Measurements from ENCODE around the gene AHI1. TPM values are rescaled to one million over a fixed set of nuclear protein-coding genes. Genes with fewer than 3 reads are reported as not detected.

AHI1 gene
- total and polyA plus RNA-seq, 4 donors, result 5.2 to 51.7 (median 23.8) TPM

DNA sequence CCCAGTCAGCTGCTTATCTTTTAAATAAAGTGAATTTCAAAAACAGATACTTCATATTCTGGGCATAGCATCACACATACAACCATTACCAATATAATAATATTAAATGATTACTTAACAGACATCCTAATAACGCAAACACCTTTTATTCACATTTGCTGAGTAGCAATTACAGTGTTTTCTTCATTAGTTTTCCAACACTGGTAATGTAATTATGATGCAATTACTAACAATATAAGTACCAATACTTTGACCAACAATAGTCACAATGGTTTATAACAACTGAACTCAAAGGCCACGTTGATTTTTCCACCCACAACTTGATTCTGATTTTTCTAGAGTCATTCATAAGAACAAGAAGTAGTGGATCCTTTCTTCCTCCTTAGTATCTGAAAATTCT lies 212.4 kb downstream of the AHI1 start:
- H3K4me1 ChIP-seq (ENCODE audit: control insufficient read depth in 5 of 5, insufficient read depth in 5 of 5, low read length in 5 of 5), result no peaks in the 10 kb centered on the region
- H3K9me3 ChIP-seq (ENCODE audit: control insufficient read depth in 4 of 4, insufficient read depth in 3 of 4, low read length in 3 of 4), result no peaks in the 10 kb centered on the region
- H3K9ac ChIP-seq (ENCODE audit: insufficient read depth in 1 of 2, low read length in 2 of 2), result no peak overlapping the region
- 66 to 80% methylated on average over 2 of the region's 2 CpGs for WGBS, 2 donors
- no peak for DNase-seq
- H3K4me3 ChIP-seq, result no peak overlapping the region
- no peak overlapping the region for H3K27ac ChIP-seq (ENCODE audit: low read depth in 1 of 2, low read length in 1 of 2)
- TF ChIP-seq, protein P1, sequence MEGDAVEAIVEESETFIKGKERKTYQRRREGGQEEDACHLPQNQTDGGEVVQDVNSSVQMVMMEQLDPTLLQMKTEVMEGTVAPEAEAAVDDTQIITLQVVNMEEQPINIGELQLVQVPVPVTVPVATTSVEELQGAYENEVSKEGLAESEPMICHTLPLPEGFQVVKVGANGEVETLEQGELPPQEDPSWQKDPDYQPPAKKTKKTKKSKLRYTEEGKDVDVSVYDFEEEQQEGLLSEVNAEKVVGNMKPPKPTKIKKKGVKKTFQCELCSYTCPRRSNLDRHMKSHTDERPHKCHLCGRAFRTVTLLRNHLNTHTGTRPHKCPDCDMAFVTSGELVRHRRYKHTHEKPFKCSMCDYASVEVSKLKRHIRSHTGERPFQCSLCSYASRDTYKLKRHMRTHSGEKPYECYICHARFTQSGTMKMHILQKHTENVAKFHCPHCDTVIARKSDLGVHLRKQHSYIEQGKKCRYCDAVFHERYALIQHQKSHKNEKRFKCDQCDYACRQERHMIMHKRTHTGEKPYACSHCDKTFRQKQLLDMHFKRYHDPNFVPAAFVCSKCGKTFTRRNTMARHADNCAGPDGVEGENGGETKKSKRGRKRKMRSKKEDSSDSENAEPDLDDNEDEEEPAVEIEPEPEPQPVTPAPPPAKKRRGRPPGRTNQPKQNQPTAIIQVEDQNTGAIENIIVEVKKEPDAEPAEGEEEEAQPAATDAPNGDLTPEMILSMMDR (IDR thresholded peaks at IDR 0.05; ENCODE audit: control extremely low read depth, extremely low read depth), result no peak
- ATAC-seq (ENCODE audit: insufficient read depth, low FRiP score), result no peak
- H3K36me3 ChIP-seq (ENCODE audit: control insufficient read depth in 4 of 4, insufficient read depth in 4 of 4, low read length in 4 of 4), result peaks cover 0 to 5% (median 3%) of the 10 kb centered on the region in 4 donors
- H3K27me3 ChIP-seq (ENCODE audit: control insufficient read depth in 3 of 3, insufficient read depth in 3 of 3, low read length in 2 of 3), result no peaks in the 10 kb centered on the region

DNA sequence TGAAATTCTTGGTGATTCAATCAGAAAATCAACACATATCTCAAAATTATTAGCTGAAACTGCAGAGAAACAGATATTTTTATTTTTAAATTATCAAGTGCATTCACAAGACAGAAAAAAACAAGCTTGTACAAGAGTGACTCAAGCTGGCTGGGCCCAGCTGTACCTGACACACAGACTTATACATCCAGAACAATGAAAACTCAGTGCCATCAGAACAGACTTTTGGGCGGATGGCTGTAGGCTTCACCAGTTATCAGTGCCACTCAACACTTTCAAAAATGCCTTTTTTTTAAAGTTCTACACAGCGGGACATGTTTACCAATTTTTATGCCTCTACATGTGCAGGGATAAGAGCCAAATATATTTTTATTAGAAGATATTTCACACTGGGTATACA lies 213.6 kb downstream of the AHI1 start:
- Histone ChIP-seq H3K9me3 (ENCODE audit: control insufficient read depth in 4 of 4, insufficient read depth in 3 of 4, low read length in 3 of 4) (no peaks in the 10 kb centered on the region), H3K4me3 (no peak overlapping the region), H3K27me3 (ENCODE audit: control insufficient read depth in 3 of 3, insufficient read depth in 3 of 3, low read length in 2 of 3) (no peaks in the 10 kb centered on the region), H3K4me1 (ENCODE audit: control insufficient read depth in 5 of 5, insufficient read depth in 5 of 5, low read length in 5 of 5) (no peaks in the 10 kb centered on the region), H3K9ac (ENCODE audit: insufficient read depth in 1 of 2, low read length in 2 of 2) (no peak overlapping the region), H3K36me3 (ENCODE audit: control insufficient read depth in 4 of 4, insufficient read depth in 4 of 4, low read length in 4 of 4) (peaks cover 0 to 4% (median under 1%) of the 10 kb centered on the region in 4 donors), H3K27ac (ENCODE audit: low read depth in 1 of 2, low read length in 1 of 2) (no peak overlapping the region)
- TF ChIP-seq, protein P1 (IDR thresholded peaks at IDR 0.05; ENCODE audit: control extremely low read depth, extremely low read depth), result no peak
- no peak for ATAC-seq (ENCODE audit: insufficient read depth, low FRiP score)
- DNase-seq, result no peak
- WGBS, 2 donors, result 95% methylated on average over 2 of the region's 2 CpGs

DNA sequence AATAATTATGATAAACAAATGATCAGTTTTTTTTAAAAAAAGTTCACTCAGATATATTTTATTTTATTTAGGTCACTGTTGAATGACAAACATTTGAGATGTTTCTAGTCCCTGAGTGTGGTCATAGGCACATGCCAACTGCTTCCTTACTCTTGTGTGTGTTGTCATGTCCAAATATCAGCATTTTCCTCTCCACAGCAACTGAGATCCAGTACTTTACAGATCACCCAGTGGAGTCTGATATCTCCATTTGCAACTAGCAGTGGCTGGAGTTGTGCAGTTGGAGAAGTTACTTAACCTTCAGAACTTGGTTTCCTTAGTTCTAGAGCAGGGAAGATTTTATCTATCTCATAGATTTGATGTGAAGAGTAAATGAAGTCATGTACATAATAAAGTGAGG lies 215.1 kb downstream of the AHI1 start:
- Histone ChIP-seq H3K36me3 (ENCODE audit: control insufficient read depth in 4 of 4, insufficient read depth in 4 of 4, low read length in 4 of 4) (peaks cover 0 to 2% (median under 1%) of the 10 kb centered on the region in 4 donors), H3K27ac (ENCODE audit: low read depth in 1 of 2, low read length in 1 of 2) (no peak overlapping the region), H3K27me3 (ENCODE audit: control insufficient read depth in 3 of 3, insufficient read depth in 3 of 3, low read length in 2 of 3) (no peaks in the 10 kb centered on the region), H3K4me3 (no peak overlapping the region), H3K4me1 (ENCODE audit: control insufficient read depth in 5 of 5, insufficient read depth in 5 of 5, low read length in 5 of 5) (no peaks in the 10 kb centered on the region), H3K9me3 (ENCODE audit: control insufficient read depth in 4 of 4, insufficient read depth in 3 of 4, low read length in 3 of 4) (no peaks in the 10 kb centered on the region), H3K9ac (ENCODE audit: insufficient read depth in 1 of 2, low read length in 2 of 2) (no peak overlapping the region)
- DNase-seq (no peak), ATAC-seq (ENCODE audit: insufficient read depth, low FRiP score) (no peak)
- TF ChIP-seq, protein P1 (IDR thresholded peaks at IDR 0.05; ENCODE audit: control extremely low read depth, extremely low read depth), result no peak

DNA sequence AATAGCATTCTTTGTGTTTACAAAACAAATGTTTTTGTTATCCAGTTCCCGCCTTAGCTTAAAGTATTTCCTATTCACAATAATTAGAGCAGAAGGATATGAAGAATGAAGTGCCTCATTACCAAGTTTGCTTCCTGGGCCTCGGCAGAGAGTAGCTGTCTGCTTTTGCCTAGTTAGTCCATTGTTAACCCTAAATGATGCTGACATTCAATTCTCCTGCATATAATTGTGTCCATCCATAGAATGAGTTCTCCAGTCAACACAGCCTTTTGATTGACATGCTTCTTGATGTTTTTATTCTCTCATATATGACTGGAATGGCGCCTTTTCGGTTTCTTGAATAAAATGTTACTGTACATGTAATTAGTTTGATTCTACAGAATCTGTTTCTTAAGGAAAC lies 215.6 kb downstream of the AHI1 start:
- DNase-seq (no peak), ATAC-seq (ENCODE audit: insufficient read depth, low FRiP score) (no peak)
- H3K27ac ChIP-seq (ENCODE audit: low read depth in 1 of 2, low read length in 1 of 2), result no peak overlapping the region
- H3K36me3 ChIP-seq (ENCODE audit: control insufficient read depth in 4 of 4, insufficient read depth in 4 of 4, low read length in 4 of 4), result peaks cover 0 to 2% (median 0%) of the 10 kb centered on the region in 4 donors
- WGBS, 2 donors, result 70 to 81% methylated on average over 4 of the region's 4 CpGs
- no peaks in the 10 kb centered on the region for H3K4me1 ChIP-seq (ENCODE audit: control insufficient read depth in 5 of 5, insufficient read depth in 5 of 5, low read length in 5 of 5)
- no peaks in the 10 kb centered on the region for H3K9me3 ChIP-seq (ENCODE audit: control insufficient read depth in 4 of 4, insufficient read depth in 3 of 4, low read length in 3 of 4)
- no peaks in the 10 kb centered on the region for H3K27me3 ChIP-seq (ENCODE audit: control insufficient read depth in 3 of 3, insufficient read depth in 3 of 3, low read length in 2 of 3)
- TF ChIP-seq, protein P1 (IDR thresholded peaks at IDR 0.05; ENCODE audit: control extremely low read depth, extremely low read depth), result no peak
- no peak overlapping the region for H3K4me3 ChIP-seq
- no peak overlapping the region for H3K9ac ChIP-seq (ENCODE audit: insufficient read depth in 1 of 2, low read length in 2 of 2)
